Endometrial microvascular endothelial cells (primary cell): Measurements from ENCODE around the gene PLXNA1. TPM values are rescaled to one million over a fixed set of nuclear protein-coding genes. Genes with fewer than 3 reads are reported as not detected.

Experiments used
- in situ Hi-C: cut with HindIII; loops from 2 replicates; pipeline ENCODE4 v1.10.0; 2017; ENCODE audit warnings: low sequenced_read_pairs, low pct_unique_long_range_greater_than_20kb; ENCODE audit errors: inconsistent ontology term
- total RNA-seq: library from RNA; depleted of rRNA; stranded (reverse); fragments of >200 nt; gene quantifications from one replicate; pipeline ENCODE4 v1.2.3, GENCODE V29; 2015; ENCODE audit errors: inconsistent ontology term

The PLXNA1 gene
- total RNA-seq, 1 donor from 2014 or later = 25.8 TPM

GRCh38 chr3:126995926-126996512 lies 13.1 kb downstream of the PLXNA1 start:
- in situ Hi-C loops = no loop called here

DNA sequence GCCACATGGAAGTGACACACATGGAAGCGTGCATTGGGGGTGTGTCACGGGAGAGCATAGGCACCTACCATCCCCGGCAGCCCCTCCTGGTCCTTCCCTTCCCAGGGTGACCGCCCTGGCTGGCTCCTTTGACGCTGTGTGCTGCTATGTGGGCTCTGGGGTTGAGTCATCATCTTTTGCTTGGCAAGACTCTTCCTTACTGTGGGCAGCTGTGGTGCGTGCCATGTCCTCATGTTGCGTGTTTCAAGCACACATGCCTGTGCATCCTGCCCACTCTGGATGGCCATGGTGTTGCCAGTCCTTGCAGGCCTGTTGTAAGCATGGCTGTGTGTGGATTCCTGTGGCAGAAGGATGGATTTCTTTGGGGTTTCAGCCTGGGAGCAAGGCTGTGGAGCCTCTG lies 14.0 kb downstream of the PLXNA1 start:
- in situ Hi-C loops = no loop called here

DNA sequence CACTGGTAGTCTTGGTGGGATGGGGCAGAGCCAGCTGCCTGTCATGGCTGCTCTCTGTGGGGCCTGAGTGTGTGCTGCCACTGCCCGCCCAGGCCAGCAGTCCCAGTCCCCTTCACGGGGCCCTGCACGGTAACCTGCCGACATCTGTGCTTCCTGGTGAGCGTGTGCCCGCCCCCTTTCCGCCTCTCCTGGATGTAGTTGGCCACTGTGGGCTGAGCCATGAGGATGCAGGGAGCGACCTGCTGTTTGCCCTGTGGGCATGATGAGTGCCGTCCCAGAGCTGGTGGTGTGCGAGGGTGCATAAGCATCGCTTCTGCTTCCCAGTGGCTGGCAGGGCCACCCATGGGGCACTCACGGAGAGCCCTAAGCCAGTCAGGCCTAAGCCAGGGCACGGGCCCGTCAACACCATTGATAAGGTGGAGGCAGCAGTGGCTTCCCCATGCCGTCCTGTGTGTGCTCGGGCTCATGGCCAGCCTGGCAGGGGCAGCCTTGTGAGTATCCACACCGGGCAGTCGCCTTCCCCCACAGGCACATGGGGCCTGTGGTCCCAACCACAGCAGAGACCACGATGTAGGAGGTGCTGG lies 14.6 kb downstream of the PLXNA1 start:
- in situ Hi-C loops = no loop called here

GRCh38 chr3:126998320-126998719 lies 15.4 kb downstream of the PLXNA1 start:
- in situ Hi-C loops = no loop called here

DNA sequence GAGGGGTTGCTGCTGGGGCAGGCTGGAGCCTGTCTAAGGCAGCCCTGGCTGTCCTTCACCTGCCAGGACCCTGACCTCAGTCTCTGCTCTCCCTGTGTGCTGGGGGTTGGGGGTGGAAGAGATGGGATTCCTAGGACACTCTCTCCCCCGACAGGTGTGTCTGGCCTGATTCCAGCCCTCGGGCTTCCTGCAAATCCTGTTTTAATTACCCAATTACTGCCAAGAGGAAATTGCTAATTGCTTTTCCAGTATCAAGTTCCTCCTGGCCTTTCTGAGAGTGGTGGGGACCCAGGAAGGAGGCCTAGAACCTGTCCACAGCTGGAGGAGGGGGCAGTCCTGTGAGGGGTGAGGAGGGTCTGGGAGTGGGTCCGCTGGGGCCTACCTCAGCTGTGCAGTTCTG lies 15.8 kb downstream of the PLXNA1 start:
- in situ Hi-C loops = no loop called here

DNA sequence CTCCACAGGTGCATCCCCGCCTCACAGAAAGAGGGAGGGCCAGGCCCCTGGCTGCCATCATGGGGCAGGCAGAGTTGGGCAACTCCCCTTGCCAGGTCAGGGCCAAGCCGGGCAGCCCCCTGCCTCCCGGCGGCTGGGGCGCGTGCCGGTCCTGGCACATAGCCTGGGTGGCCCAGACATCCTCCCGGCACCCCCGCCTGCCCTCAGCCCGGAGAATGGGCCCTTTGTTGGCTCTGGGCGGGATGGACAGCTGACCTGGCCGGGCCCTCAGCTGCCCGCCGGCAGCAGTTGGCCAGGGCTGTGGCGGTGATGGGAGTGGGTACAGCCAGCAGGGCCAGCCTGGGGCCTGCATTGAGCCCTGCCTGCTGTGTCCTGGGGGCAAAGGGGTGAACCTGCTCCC lies 16.5 kb downstream of the PLXNA1 start:
- in situ Hi-C loops = no loop called here

GRCh38 chr3:127000119-127000518 lies 17.2 kb downstream of the PLXNA1 start:
- in situ Hi-C loops = no loop called here

DNA sequence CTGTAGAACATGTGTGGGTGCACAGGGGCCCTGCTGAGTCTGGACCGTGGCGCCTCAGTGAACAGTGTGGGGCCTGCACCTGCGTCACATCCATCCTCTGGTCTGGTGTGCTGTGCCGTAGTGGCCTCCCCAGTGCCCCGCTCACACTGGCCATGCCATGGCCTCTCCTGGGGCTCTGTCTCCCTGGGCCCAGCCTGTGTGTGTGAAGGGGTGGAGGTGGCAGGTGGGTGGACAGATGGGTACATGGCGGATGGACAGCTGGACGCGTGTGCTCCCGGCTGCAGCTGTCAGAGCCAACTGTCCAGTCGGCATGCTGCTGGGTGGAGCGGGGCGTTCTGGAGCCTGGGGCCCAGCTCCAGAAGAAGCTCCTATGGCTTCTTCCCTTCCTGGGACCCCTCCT lies 17.8 kb downstream of the PLXNA1 start:
- in situ Hi-C loops = no loop called here

DNA sequence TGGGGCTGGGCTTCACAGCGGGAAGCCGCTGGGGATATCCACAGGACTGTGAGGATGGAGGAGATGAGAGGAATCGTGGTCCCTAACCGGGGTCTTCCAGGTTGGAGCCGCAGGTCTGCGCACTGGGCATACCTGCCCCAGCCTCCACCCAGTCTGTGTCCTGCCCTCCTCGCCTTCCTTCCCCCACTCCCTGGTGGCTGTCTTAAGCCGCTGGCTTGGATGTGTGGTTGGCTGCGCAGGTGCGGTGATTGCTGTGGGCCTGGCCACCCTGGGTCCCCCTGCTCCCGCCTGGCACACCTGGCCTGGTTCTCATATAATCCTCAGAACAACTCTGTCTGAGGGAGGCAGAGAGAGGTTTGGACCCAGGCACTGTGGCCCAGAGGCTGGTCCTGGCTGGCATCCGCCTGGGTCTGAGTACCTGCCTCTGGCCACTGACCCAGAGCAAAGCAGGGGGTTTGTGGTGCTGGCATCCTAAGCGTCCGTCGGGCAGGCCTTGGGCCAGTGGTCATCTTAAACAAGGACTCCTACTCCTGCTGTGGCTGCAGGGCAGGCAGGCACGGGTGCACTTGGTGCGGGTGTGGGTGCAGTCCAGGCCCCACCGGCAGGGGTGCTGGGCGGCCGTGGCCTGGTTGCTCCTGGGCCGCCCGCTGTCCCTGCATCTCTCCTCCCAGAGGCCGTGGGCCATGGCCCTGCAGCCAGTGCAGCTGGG lies 18.7 kb downstream of the PLXNA1 start:
- in situ Hi-C loops = no loop called here

- in situ Hi-C loops = no loop called here
These were observed 19.6 kb downstream of the PLXNA1 start for GRCh38 chr3:127002195-127003174.

- in situ Hi-C loops = no loop called here
These were observed 20.2 kb downstream of the PLXNA1 start for GRCh38 chr3:127003175-127003555.

DNA sequence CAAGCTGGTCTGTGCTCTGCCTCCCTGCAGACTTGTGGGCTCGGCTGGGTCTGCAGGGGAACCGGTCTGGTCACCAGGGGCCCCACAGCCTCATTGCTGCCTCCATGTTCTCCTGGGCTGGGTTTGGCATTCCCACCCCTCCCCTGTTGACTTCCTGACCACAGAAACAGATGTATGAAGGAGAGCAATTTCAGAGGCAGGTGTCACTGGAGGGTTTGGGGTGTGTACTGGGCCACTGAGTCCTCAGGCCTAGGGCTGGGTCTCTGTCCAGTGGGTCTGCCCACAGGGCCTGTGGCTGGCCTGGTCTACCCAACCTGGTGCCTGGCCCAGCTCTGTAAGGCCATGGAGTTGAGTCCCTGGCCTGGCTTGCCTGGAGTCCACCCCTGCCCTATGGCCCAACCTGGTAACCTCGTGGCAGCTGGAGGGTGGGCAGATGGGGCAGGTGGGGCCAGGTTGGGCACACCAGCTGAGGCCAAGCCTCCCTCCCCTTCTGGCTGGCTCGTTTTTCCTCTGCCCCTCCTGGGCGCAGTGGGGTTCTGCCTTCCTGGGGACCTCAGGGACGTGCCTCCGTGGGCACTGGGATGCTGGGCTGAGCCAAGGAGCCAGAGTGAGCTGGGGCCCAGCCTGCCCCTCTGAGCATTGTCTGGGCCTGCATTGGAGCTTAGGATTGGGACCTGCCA lies 20.8 kb downstream of the PLXNA1 start:
- in situ Hi-C loops = no loop called here

GRCh38 chr3:127004641-127005397 lies 21.9 kb downstream of the PLXNA1 start:
- in situ Hi-C loops = no loop called here

DNA sequence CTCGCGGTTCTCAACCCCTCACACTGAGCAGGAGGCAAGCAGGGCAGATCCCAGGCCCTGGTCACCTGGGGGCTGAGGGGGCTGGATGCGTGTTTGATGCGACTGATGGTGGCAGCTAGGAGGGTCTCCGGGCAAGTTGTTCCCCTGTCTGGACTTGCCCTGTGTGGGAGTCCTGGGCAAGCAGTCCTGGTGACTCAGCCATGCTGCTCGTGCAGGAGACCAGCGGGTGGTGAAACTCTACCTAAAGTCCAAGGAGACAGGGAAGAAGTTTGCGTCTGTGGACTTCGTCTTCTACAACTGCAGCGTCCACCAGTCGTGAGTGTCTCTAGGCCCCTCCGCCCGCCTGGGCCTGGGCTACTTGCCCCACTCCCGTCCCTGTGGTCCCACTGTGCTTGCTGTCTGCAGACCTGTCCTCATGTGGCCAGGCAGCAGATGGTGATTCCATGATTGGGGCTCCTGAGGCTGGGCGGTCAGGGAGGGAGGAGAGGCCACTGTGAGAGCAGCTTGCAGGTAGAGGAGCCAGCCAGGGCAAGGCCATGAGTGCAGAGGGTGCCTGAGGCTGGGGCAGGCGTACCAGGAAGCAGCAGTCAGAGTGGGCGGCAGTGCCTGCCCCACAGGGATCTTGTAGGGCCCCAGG lies 23.1 kb downstream of the PLXNA1 start:
- in situ Hi-C loops = no loop called here

- in situ Hi-C loops = no loop called here
These were observed 24.0 kb downstream of the PLXNA1 start for GRCh38 chr3:127006781-127007436.

- in situ Hi-C loops = no loop called here
These were observed 25.3 kb downstream of the PLXNA1 start for GRCh38 chr3:127008236-127008635.

DNA sequence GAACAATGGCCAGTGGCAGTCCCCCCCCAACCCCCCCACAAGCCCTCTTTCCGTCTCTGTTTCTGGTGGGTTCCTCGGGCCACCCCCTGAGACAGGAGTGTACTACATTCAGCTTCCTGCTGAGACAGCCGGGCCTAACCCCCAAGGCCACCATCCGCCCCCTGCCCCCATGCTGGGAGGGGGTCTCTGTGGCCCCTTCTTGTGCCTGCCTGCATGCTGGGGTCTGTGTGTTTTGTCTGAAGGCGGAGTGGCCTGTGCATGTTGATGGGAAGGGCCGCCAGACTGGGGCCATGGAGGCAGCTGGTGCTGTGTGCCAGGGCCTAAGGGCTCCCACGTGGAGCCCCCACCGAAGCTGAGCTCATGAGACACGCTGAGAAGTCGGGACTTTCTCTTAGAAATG lies 26.6 kb downstream of the PLXNA1 start:
- in situ Hi-C loops = no loop called here
